HepG2 (cell line): ENCODE results near the gene MAP3K20. TPM values are rescaled to one million over a fixed set of nuclear protein-coding genes. Genes with fewer than 3 reads are reported as not detected.
A peak's percentile ranks its signal among the peaks of the same experiment; 100 is the strongest.

ENCODE experiments used
- ASH2L ChIP-seq: fragments of 300-600, 200-600 bp; sonication (generic); IDR thresholded peaks from 2 replicates; pipeline ENCODE4 v1.7.0; 2017; ENCODE audit warnings: low read depth, mild to moderate bottlenecking, moderate library complexity, mixed read lengths, low read length; ENCODE audit not compliant: insufficient read length
- BCL3 ChIP-seq: sonication (generic); formaldehyde crosslinking; IDR thresholded peaks from 2 replicates; pipeline ENCODE4 v1.5.1; 2020; ENCODE audit warnings: mild to moderate bottlenecking, missing genetic modification reagents, moderate library complexity
- CAMTA2 ChIP-seq: sonication (generic); formaldehyde crosslinking; IDR thresholded peaks from 2 replicates; pipeline ENCODE4 v1.4.0; 2020; ENCODE audit warnings: mild to moderate bottlenecking, missing genetic modification reagents, borderline replicate concordance
- CHD2 ChIP-seq: IDR thresholded peaks from 2 replicates; pipeline ENCODE4 v1.6.1; 2011; ENCODE audit warnings: low read depth, low read length, improper control_type of control experiment
- FOXO1 ChIP-seq: sonication (generic); formaldehyde crosslinking; IDR thresholded peaks from 2 replicates; pipeline ENCODE4 v1.4.0; 2020; ENCODE audit warnings: missing genetic modification reagents
- IRF2 ChIP-seq: IDR thresholded peaks from 2 replicates; pipeline ENCODE4 v1.6.1; 2018; ENCODE audit warnings: missing genetic modification reagents, missing compliant biosample characterization
- MAX ChIP-seq: IDR thresholded peaks from 2 replicates; pipeline ENCODE4 v1.6.1; 2012; ENCODE audit warnings: inconsistent platforms
- MED1 ChIP-seq: sonication (generic); formaldehyde crosslinking; IDR thresholded peaks from 2 replicates; pipeline ENCODE4 v1.4.0; 2020; ENCODE audit warnings: missing genetic modification reagents
- MXI1 ChIP-seq: IDR thresholded peaks from 3 replicates; pipeline ENCODE4 v1.6.1; 2012; ENCODE audit warnings: low read depth, low read length, inconsistent platforms, borderline replicate concordance
- NFIC ChIP-seq: IDR thresholded peaks from 2 replicates; pipeline ENCODE4 v1.6.1; 2012; ENCODE audit warnings: mild to moderate bottlenecking, low read length, inconsistent platforms
- PHF8 ChIP-seq: sonication (generic); formaldehyde crosslinking; IDR thresholded peaks from 2 replicates; pipeline ENCODE4 v1.5.0; 2020; ENCODE audit warnings: missing genetic modification reagents
- RAD21 ChIP-seq: fragments of 450-650 bp; formaldehyde crosslinking; IDR thresholded peaks from 2 replicates; pipeline ENCODE4 v1.5.0; 2020; ENCODE audit warnings: mild to moderate bottlenecking
- RBM39 ChIP-seq: fragments of 200-400 bp; formaldehyde crosslinking; IDR thresholded peaks from one replicate; pipeline ENCODE4 v1.6.1; 2018; ENCODE audit warnings: antibody characterized with exemption, mild to moderate bottlenecking, low read depth, low read length; ENCODE audit not compliant: poor library complexity, severe bottlenecking
- SALL1 ChIP-seq: sonication (generic); formaldehyde crosslinking; IDR thresholded peaks from 2 replicates; pipeline ENCODE4 v1.8.0; 2022; ENCODE audit warnings: mild to moderate bottlenecking, missing genetic modification reagents
- SP1 ChIP-seq, 2 experiments: fragments of 450-650 bp in 1 of 2; sonication (generic) in 1 of 2; formaldehyde crosslinking in 1 of 2; IDR thresholded peaks; 2 replicates each; pipeline versions ENCODE4 v1.4.0 to v1.6.1; 2016 to 2020; ENCODE audit warnings: missing genetic modification reagents in 1 of 2
- THYN1 ChIP-seq: sonication (generic); formaldehyde crosslinking; IDR thresholded peaks from 2 replicates; pipeline ENCODE4 v1.8.1; 2023; ENCODE audit warnings: low read depth, mild to moderate bottlenecking, moderate library complexity, missing genetic modification reagents, borderline replicate concordance
- ZBTB7B ChIP-seq: sonication (generic); formaldehyde crosslinking; IDR thresholded peaks from 2 replicates; pipeline ENCODE4 v1.4.0; 2020; ENCODE audit warnings: missing genetic modification reagents
- ZHX1 ChIP-seq: sonication (generic); formaldehyde crosslinking; IDR thresholded peaks from 2 replicates; pipeline ENCODE4 v1.8.1; 2022; ENCODE audit warnings: low read depth, mild to moderate bottlenecking, missing genetic modification reagents
- ZNF329 ChIP-seq: sonication (generic); formaldehyde crosslinking; IDR thresholded peaks from 2 replicates; pipeline ENCODE4 v1.9.0; 2021; ENCODE audit warnings: low read depth, mild to moderate bottlenecking, missing genetic modification reagents
- ZNF350 ChIP-seq: sonication (generic); formaldehyde crosslinking; IDR thresholded peaks from 2 replicates; pipeline ENCODE4 v1.4.0; 2020; ENCODE audit warnings: mild to moderate bottlenecking, low read depth, missing genetic modification reagents, borderline replicate concordance
- ZNF441 ChIP-seq: sonication (generic); formaldehyde crosslinking; IDR thresholded peaks from 2 replicates; pipeline ENCODE4 v1.7.0; 2021; ENCODE audit warnings: missing genetic modification reagents, borderline replicate concordance
- ZNF513 ChIP-seq: sonication (generic); formaldehyde crosslinking; conservative IDR thresholded peaks from 2 replicates; pipeline ENCODE4 v1.5.0; 2020; ENCODE audit warnings: missing genetic modification reagents
- ZNF713 ChIP-seq: sonication (generic); formaldehyde crosslinking; IDR thresholded peaks from 2 replicates; pipeline ENCODE4 v1.4.0; 2020; ENCODE audit warnings: mild to moderate bottlenecking, missing genetic modification reagents
- ZNF777 ChIP-seq: sonication (generic); formaldehyde crosslinking; IDR thresholded peaks from 2 replicates; pipeline ENCODE4 v1.4.0; 2020; ENCODE audit warnings: missing genetic modification reagents
- polyA plus RNA-seq, 8 experiments: library from polyadenylated mRNA; depleted of rRNA in 3 of 8; stranded (reverse) in 7 of 8; unstranded in 1 of 8; fragments of >200 nt; fragmentation: Illumina TruSeq in 4 of 8; extraction: Trizol in 4 of 8; gene quantifications; 2 replicates each; pipeline versions ENCODE4 v1.2.1 to v1.2.3, GENCODE V29; 2011 to 2016; ENCODE audit warnings: low read depth in 4 of 8, missing spikeins in 1 of 8, mixed read lengths in 1 of 8; ENCODE audit not compliant: insufficient read depth in 1 of 8
- total RNA-seq, 5 experiments: library from RNA; depleted of rRNA; stranded (reverse); fragments of >200 nt; fragmentation: Illumina TruSeq; extraction: Trizol; gene quantifications; 2 replicates each; pipeline ENCODE4 v1.2.3, GENCODE V29; 2016; ENCODE audit warnings: low read depth in 1 of 5

Gene MAP3K20
- total and polyA plus RNA-seq, 2 of the 13 experiments (the other 11 are each of a cell fraction or from before 2014, with no cell fraction given): 5.2 to 13.5 TPM

GRCh38 chr2:173075781-173076580 is at the start of gene MAP3K20 (continued):
- TF ChIP-seq CAMTA2 (CRISPR knock-in tag): 0 out of 2 replicates have a peak, but pooled peaks have one; percentile 48
- TF ChIP-seq ZHX1 (CRISPR knock-in tag): 0 out of 2 replicates have a peak, but pooled peaks have one; percentile 21
- TF ChIP-seq CHD2: peak; percentile 75
- TF ChIP-seq MXI1: 0 out of 3 replicates have a peak, but pooled peaks have one; percentile 22
- peak; percentile 59 for TF ChIP-seq PHF8 (CRISPR knock-in tag)
- peak; percentile 9 for TF ChIP-seq ZBTB7B (CRISPR knock-in tag)
- TF ChIP-seq MAX: peak; percentile 87
- peak; percentile 37; the same call in 1 of the 2 replicates for TF ChIP-seq IRF2
- peak; percentile 48; the same call in 1 of the 2 replicates for TF ChIP-seq RAD21 (CRISPR knock-in tag)
- no peak; the same call in 1 of the 2 replicates for TF ChIP-seq MED1
- no peak for TF ChIP-seq SP1 (IDR thresholded peaks at IDR 0.05)
- peak; percentile 32; the same call in 1 of the 2 replicates for TF ChIP-seq SP1 (CRISPR knock-in tag; IDR thresholded peaks at IDR 0.05)
- TF ChIP-seq ZNF713 (CRISPR knock-in tag): no peak
- TF ChIP-seq SALL1 (CRISPR knock-in tag): peak; percentile 62
- TF ChIP-seq BCL3 (CRISPR knock-in tag): 0 out of 2 replicates have a peak, but pooled peaks have one; percentile 3
- TF ChIP-seq FOXO1 (CRISPR knock-in tag): peak; percentile 23; the same call in 1 of the 2 replicates
- peak; percentile 44 for TF ChIP-seq RBM39
- TF ChIP-seq THYN1 (CRISPR knock-in tag): no peak
- TF ChIP-seq ZNF350 (CRISPR knock-in tag): no peak
- TF ChIP-seq ZNF777 (CRISPR knock-in tag): peak; percentile 85
- TF ChIP-seq ZNF513 (CRISPR knock-in tag): 0 out of 2 replicates have a peak, but pooled peaks have one; percentile 5
- TF ChIP-seq ASH2L: peak; percentile 80
- peak; percentile 66; the same call in 1 of the 2 replicates for TF ChIP-seq ZNF329 (CRISPR knock-in tag)
- TF ChIP-seq NFIC: no peak
- TF ChIP-seq ZNF441: peak; percentile 97
